GM18526 (cell line): ENCODE measurements around the gene TAL1.

Experiments
- POLR2A ChIP-seq: IDR thresholded peaks from 3 replicates; pipeline ENCODE4 v1.6.1; 2011; ENCODE audit not compliant: insufficient read length; ENCODE audit errors: extremely low read depth

TAL1 gene

DNA sequence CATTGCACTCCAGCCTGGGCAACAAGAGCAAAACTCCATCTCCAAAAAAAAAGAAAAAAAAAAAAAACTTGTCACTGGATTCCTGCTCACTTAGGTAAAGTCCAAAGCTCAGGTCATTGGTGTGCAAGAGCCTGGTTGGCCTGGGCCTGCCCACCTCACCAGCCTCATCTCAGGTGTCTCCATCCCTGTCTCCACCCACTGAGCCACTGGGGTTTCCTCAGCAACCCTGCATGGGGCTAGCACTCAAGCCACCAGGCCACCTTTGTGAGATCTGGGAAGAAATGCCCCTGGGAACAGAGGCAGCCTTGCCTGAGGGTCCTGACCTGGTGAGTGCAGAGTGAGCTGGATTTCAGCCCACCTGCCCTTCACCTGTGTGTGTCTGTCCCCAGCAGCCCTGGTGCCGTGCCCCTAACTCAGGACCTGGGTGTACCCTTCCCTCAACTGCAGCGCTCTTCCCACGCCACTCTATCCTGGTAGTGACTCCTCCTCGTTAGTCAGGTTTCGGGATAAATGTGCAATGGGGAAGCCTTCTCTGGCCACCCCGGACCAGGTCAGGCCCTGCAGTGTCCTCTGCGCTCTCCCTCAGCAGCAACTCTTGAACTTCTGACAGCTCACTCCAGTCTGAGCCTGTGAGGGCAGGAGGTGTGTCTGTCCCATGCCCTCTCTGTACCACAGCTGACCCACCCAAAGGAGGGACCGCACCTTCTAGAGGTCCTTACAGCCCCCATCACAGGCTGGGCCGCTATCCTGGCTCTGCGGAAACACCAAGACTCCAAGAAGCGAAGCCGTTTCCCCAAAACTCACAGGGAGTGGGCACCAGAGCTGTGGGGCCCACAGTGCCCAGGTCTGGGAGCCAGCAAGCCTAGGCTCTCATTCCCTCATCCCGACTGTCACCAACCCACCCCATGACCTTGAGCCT lies 45.5 kb downstream of the TAL1 start:
- no peak for TF ChIP-seq POLR2A

- no peak for TF ChIP-seq POLR2A
These were observed 47.0 kb downstream of the TAL1 start for GRCh38 chr1:47184822-47185677.

- no peak for TF ChIP-seq POLR2A
These were observed 47.8 kb downstream of the TAL1 start for GRCh38 chr1:47184090-47184821.

DNA sequence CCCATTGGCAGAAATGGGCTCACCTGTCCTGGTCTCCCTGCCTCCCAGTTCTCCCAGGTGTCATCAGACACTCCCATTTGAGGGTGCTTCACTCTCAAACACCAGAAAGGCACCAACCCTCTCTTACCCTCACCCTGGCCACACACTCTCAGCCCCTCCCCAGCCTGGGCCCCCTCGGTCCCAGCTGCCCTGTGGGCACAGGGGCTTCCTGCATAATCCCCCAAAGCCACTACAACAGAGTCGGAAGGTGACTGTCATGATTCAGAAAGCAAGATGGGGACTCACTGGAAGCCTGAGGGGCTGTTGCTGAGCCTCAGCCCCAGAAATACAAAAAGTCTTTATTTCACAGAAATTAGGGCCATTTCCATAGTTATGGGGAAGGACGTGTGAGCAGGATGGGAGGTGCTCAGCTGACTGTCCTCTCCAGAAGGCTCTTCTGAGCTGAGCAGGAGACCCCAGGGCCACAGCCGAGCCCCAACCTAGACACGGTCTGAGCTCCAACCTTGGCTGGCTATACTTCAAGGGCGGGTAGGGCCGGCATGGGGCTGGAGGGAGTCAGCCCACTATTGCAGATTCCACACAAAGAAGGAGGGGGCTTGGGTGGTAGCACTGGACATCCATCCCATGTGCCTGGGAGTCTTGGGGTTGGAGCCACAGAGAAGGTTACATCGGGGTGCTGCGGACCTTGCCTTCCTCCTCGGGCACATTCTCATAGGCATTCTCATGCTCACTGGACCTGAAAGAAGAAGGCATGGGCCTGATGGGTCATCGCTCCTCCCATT lies 48.5 kb downstream of the TAL1 start:
- no peak for TF ChIP-seq POLR2A

GRCh38 chr1:47182676-47183235 lies 49.3 kb downstream of the TAL1 start:
- TF ChIP-seq POLR2A: no peak

GRCh38 chr1:47181955-47182675 lies 49.9 kb downstream of the TAL1 start:
- no peak for TF ChIP-seq POLR2A

DNA sequence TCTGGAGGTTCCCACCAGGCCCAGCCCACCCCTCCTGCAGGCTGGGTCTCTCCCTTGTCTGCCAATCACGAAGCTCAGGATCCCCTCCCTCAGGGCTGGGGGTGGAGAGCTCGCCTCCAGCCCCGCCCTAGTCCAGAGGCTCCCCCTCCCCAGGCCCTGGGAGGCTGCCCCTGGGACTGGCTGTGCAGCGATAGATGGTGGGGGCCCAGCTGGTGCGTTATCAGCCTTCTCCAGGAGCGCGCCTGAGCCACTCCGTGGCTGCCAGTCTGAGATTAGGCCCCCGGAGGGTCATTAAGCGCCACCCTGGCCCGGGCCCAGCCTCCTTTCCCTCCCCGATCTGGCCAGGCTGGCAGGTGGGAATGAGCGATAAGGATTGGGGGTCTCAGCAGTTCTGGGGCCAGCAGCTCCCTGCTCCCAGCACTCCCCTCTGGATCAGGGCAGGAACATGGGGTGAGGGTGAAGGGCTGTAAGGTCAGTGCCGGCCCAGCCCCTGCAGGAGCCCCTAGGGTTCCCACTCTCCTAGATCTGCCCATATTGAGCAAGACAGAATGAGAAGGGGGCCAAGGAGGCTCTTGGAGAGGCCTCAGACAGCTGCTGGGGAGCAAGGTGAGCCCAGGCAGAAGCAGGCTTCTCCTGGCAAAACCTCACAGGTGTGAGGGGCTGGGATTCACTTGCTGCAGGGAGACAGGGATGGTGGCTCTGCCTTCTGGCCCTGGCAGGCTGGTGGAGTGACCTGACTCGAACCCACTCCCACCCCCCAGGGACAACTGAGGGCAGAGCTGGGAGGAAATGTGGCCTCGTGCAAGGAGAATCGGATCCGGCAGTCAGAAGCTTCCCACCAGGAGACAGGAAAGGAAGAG lies 50.7 kb downstream of the TAL1 start:
- no peak for TF ChIP-seq POLR2A

DNA sequence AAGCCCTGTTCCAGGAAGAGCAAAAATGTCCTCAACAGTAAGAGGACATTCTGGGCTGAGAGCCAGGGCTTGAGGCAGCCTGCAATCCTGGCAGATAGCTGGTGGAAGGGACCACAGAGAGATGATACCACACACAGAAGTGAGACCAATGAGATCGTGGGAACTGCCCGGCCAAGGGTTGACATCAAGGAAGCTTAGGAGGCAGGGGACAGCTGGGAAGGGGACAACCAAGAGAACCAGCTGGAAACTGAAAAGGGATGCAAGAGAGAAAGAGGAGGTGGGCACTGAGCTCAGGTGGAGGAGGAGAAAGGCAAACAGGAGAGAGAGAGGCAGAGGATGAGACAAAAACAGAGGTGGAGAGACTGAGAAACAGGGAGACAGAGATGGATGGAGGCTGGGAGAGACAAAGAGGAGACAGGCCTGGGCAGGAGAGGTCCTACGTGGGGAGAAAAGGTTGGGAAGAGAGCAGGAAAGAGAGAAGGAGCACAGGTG lies 51.4 kb downstream of the TAL1 start:
- TF ChIP-seq POLR2A: no peak

- TF ChIP-seq POLR2A: no peak
These were observed 51.9 kb downstream of the TAL1 start for GRCh38 chr1:47179988-47180563.

GRCh38 chr1:47179017-47179987 lies 52.7 kb downstream of the TAL1 start:
- peak; percentile 23 for TF ChIP-seq POLR2A

- no peak for TF ChIP-seq POLR2A
These were observed 53.4 kb downstream of the TAL1 start for GRCh38 chr1:47178654-47179016.
